Mesodermal cell (in vitro differentiated cells): ENCODE data around the gene SPEM3.
"Not testable (repeated sequence)": the region's sequence is repeated elsewhere in the genome, so short reads cannot be mapped to it uniquely, and the experiment has no call there.

Source experiments
- H3K27ac ChIP-seq: 2 replicates; pipeline ENCODE4 v1.7.0; 2013; ENCODE audit warnings: mild to moderate bottlenecking, low read depth, low read length, moderate library complexity; ENCODE audit not compliant: severe bottlenecking
- H3K36me3 ChIP-seq: 2 replicates; pipeline ENCODE4 v1.7.1; 2013; ENCODE audit warnings: mild to moderate bottlenecking, low read length, moderate library complexity; ENCODE audit not compliant: control insufficient read depth, insufficient read depth
- H3K4me1 ChIP-seq: one replicate; pipeline ENCODE4 v1.7.1; 2013; ENCODE audit warnings: mild to moderate bottlenecking, low read length; ENCODE audit not compliant: insufficient read depth, control insufficient read depth, poor library complexity, severe bottlenecking
- H3K4me3 ChIP-seq: 2 replicates; pipeline ENCODE4 v1.7.0; 2013; ENCODE audit warnings: low read length, control low read depth, mild to moderate bottlenecking; ENCODE audit not compliant: insufficient read depth, poor library complexity, severe bottlenecking; ENCODE audit errors: extremely low read depth
- H3K9me3 ChIP-seq: 2 replicates; pipeline ENCODE4 v1.7.1; 2013; ENCODE audit warnings: mild to moderate bottlenecking, low read length, moderate library complexity; ENCODE audit not compliant: control insufficient read depth
- WGBS, 2 experiments: methylation state at CpG; one replicate each; pipeline ENCODE4 v1.1.5; 2013; ENCODE audit warnings: missing lambda C conversion rate in 2 of 2; ENCODE audit not compliant: insufficient coverage in 2 of 2; 5-methylcytosine and 5-hydroxymethylcytosine counted together

SPEM3 gene

GRCh38 chr17:7475764-7476422 lies 47.2 kb downstream of the SPEM3 start:
- H3K4me1 ChIP-seq, result peaks cover 34% of the 10 kb centered on the region
- H3K4me3 ChIP-seq, result no peak overlapping the region
- peaks cover 6% of the 10 kb centered on the region for H3K36me3 ChIP-seq
- 91 to 97% methylated on average over 15 of the region's 15 CpGs for WGBS, 2 experiments
- no peak overlapping the region for H3K27ac ChIP-seq
- no peaks in the 10 kb centered on the region for H3K9me3 ChIP-seq

DNA sequence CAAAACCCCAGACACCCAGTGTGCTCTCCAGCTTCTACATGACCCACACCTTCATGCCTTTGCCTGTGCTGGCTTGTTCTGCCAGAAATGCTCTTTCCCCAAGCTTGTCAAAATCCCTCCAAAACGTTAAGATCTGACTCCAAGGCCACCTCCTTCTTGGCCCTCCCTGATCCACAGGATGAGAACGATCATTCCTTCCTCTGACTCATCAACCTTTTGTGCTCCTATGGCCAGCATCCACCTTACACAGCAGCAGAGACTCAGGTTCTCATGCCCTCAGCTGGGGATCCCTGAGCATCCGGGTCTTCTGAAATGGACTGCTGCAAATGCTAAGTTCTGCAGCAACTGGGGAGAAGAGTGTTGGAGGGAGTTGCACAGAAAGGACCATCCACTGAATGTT lies 47.8 kb downstream of the SPEM3 start:
- H3K9me3 ChIP-seq, result no peaks in the 10 kb centered on the region
- WGBS, 2 experiments, result 55 to 68% methylated on average over 3 of the region's 3 CpGs
- H3K36me3 ChIP-seq, result peaks cover 2% of the 10 kb centered on the region
- no peak overlapping the region for H3K27ac ChIP-seq
- H3K4me1 ChIP-seq, result peaks cover 36% of the 10 kb centered on the region
- no peak overlapping the region for H3K4me3 ChIP-seq

DNA sequence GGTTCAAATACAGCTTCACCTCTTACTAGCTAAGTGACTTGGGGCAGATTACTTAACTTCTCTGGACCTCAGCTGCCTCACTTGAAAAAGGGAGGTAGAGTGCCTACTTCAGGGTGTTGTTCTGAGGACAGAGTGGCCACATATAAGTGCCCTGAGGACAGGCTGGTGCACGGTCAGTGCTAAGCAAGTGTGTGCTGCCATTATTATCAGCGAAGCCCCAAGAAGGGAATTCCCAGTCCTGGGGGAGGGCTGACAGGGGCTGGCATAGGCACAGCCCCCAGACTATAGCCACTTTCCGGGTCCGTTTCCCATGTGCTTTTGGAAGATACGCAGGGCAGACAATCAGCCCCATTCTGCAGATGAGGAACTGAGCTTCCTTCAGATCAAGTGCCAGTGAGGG lies 48.3 kb downstream of the SPEM3 start:
- H3K9me3 ChIP-seq, result no peaks in the 10 kb centered on the region
- no peak overlapping the region for H3K27ac ChIP-seq
- no peak overlapping the region for H3K4me3 ChIP-seq
- no peaks in the 10 kb centered on the region for H3K36me3 ChIP-seq
- WGBS, 2 experiments, result 95 to 99% methylated on average over 4 to 5 of the region's 5 CpGs
- H3K4me1 ChIP-seq, result peaks cover 40% of the 10 kb centered on the region

GRCh38 chr17:7477392-7478275 lies 49.0 kb downstream of the SPEM3 start:
- Histone ChIP-seq H3K4me1 (peaks cover 40% of the 10 kb centered on the region), H3K36me3 (no peaks in the 10 kb centered on the region), H3K4me3 (peak overlapping the region; percentile 72), H3K9me3 (no peaks in the 10 kb centered on the region), H3K27ac (peak overlapping the region; percentile 89)
- WGBS, 2 experiments, result 73 to 77% methylated on average over 7 to 20 of the region's 26 CpGs

DNA sequence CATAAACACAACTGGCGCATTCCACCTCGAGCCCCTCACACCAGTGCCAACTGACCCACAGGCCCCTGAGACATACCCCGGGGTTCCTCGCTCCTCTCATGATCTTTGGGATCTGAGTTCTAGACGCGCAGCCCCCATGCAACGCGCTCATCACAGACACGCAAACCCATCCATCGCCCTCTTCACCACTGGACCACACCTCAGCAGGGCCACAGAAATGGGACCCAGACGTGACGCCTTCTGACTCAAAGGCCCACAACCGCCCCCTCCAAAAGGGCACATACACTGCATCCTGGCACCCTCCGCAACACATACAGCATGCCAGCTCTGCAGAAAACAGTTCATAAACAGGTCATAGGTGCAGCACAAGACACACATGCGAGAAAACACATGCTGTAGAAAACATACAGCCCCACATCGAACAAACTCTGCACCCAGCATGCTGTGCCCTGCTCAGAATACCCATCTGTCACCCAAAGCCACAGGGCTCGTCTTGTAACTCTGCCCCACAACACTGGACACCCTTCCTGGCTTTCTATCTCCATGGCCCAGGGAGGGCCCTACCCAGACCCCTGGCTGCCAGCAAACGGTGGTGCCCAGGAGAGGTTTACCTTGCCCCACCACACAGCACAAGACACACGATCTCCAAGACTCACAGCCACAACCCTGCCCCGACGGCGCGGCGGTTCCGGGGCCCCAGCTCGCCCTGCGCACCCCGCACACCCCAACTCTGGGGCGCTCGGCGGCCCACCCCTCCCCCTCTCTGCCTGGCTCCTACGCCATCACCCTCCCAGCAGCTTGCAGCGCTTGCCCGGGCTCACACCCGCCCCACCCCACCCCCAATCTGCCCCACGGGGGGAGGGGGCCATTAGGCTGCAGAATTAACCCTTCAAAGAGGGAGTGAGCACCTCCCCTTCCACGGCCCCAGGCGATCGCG lies 49.9 kb downstream of the SPEM3 start:
- Histone ChIP-seq H3K27ac (peak overlapping the region; percentile 89), H3K4me1 (peaks cover 40% of the 10 kb centered on the region), H3K36me3 (no peaks in the 10 kb centered on the region), H3K9me3 (no peaks in the 10 kb centered on the region), H3K4me3 (peak overlapping the region; percentile 72)
- WGBS, 2 experiments, result 52 to 54% methylated on average over 24 to 27 of the region's 40 CpGs

DNA sequence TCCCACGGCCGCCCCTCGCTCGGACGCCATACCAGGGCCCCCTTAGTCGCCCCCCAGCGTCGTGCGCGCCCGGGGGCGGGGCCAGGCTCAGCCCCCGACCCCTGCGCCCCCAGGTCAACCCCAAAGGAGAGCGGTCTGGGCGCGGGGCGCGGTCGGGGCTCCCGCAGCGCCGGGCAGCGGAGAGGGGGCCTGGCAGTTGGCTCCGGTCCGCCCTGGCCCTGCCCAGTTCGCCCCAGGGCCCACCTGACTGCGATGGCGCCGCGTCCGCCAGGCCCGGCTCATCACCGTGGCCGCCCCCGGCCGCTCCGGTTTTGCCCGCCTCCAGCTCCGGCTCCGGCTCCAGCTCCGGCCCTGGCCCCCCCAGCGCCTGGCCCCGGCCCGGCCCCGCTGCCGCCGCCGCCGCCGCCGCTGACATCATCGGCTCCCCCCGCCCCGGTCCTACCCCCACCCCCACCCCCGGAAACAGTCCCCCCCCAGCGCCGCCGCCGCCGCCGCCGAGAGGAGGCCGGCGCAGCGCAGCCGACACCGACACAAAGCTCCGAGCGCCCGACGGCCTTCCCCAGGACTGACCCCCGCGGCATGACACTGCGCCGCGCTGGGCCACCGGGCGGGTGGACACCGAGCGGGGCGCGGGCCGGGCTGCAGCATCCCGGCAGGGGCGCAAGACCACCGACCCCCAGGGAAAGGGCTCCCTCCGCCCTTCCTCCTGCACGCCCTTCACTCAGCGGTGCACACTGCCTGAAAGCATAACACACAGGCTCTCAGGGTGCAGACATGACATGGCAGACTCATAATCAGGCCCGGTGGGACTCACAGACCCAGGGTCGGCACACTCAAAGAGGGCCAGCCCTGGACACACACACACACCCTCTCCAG lies 50.8 kb downstream of the SPEM3 start, which contains the start of gene ZBTB4:
ZBTB4 (minus strand) TSS at position 419 of the 876 bp plus-strand sequence. CDS start 12,830 bp downstream, outside the sequence.
- H3K9me3 ChIP-seq, result no peaks in the 10 kb centered on the region
- H3K4me3 ChIP-seq, result peak within 1 kb of the TSS; percentile 72
- WGBS, 2 experiments, result 0% methylated on average over 60 to 62 of the region's 92 CpGs
- H3K36me3 ChIP-seq, result no peaks in the 10 kb centered on the region
- peaks cover 40% of the 10 kb centered on the region for H3K4me1 ChIP-seq
- peak within 1 kb of the TSS; percentile 89 for H3K27ac ChIP-seq

DNA sequence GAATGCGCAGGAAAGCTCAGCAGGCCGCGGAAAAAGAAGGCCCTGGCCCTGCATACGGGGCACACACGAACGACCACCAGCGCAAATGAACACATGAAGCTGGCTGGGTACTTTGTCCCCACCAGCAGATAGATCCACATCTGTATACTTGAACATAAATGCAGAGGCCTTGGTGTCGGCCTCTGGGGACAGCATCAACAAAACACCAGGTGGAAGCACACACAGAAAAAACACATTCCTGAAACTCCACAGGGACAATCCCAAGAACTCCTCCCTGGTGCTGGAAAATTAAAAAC lies 51.4 kb downstream of the SPEM3 start:
- Histone ChIP-seq H3K27ac (peak overlapping the region; percentile 83), H3K4me1 (peaks cover 40% of the 10 kb centered on the region), H3K9me3 (no peaks in the 10 kb centered on the region), H3K4me3 (peak overlapping the region; percentile 72), H3K36me3 (no peaks in the 10 kb centered on the region)
- WGBS, 2 experiments, result 19 to 24% methylated on average over 6 to 8 of the region's 8 CpGs

DNA sequence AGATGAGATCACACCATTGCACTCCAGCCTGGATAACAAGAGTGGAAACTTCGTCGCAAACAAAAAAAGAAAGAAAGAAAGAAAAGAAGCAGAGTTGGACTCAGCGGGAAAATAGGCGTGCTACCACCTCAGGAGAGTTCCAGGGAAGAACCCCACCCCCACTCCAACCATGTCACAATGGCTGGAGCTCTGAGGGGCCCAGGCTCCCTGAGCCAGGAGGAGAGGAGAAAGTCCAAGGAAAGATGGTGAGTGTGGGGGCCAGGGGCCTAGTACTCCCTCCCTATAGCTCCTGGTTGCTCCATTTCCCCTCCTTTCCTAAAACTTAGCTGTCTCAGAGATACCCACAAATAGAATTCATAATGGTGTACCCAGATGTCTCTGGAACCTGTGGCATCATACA lies 52.6 kb downstream of the SPEM3 start, which contains the start of gene SLC35G6:
SLC35G6 (plus strand) TSS at position 172 of the 400 bp plus-strand sequence; CDS start at position 243, 71 bp downstream.
- peak within 1 kb of the TSS; percentile 72 for H3K4me3 ChIP-seq
- not testable (repeated sequence) for H3K9me3 ChIP-seq, H3K36me3 ChIP-seq
- WGBS, 2 experiments, result 80% methylated on average over 1 of the region's 4 CpGs; no CpG with 5 or more reads in 1 of the 2 experiments
- peaks cover 44% of the 10 kb centered on the region for H3K4me1 ChIP-seq
- H3K27ac ChIP-seq, result peak within 1 kb of the TSS; percentile 83

GRCh38 chr17:7481842-7482741 lies 53.4 kb downstream of the SPEM3 start:
- Histone ChIP-seq H3K4me1 (peaks cover 44% of the 10 kb centered on the region), H3K36me3 (peaks cover 14% of the 10 kb centered on the region)
- H3K4me3 ChIP-seq, H3K9me3 ChIP-seq, H3K27ac ChIP-seq: not testable (repeated sequence)
- WGBS, 2 experiments, result 94 to 95% methylated on average over 13 to 23 of the region's 31 CpGs
